Measurements from ENCODE around the gene ARL15.

ARL15 gene

GRCh38 chr5:54146390-54146789 is 164.0 kb downstream of the ARL15 start:
- DNase-seq, result no peak

GRCh38 chr5:54140247-54140840 is 170.0 kb downstream of the ARL15 start:
- DNase-seq, result no peak

- no peak for DNase-seq
Observed at GRCh38 chr5:54136516-54137440, 173.6 kb downstream of the ARL15 start.

- DNase-seq, result peak; percentile 32
Observed at GRCh38 chr5:54135042-54135441, 175.3 kb downstream of the ARL15 start.

- DNase-seq, result no peak
Observed at GRCh38 chr5:54133917-54134316, 176.5 kb downstream of the ARL15 start.

- DNase-seq, result no peak
Observed at GRCh38 chr5:54120473-54120872, 189.9 kb downstream of the ARL15 start.

- DNase-seq, result no peak
Observed at GRCh38 chr5:54117957-54118356, 192.4 kb downstream of the ARL15 start.

- peak; percentile 29 for DNase-seq
Observed at GRCh38 chr5:54115735-54116403, 194.5 kb downstream of the ARL15 start.

- DNase-seq, result no peak
Observed at GRCh38 chr5:54113060-54113459, 197.3 kb downstream of the ARL15 start.

GRCh38 chr5:54109626-54110330 is 200.6 kb downstream of the ARL15 start:
- no peak for DNase-seq

- no peak for DNase-seq
Observed at GRCh38 chr5:54108136-54108535, 202.2 kb downstream of the ARL15 start.

- no peak for DNase-seq
Observed at GRCh38 chr5:54103871-54104270, 206.5 kb downstream of the ARL15 start.

GRCh38 chr5:54098267-54098666 is 212.1 kb downstream of the ARL15 start:
- DNase-seq, result no peak

GRCh38 chr5:54095969-54096368 is 214.4 kb downstream of the ARL15 start:
- no peak for DNase-seq

- no peak for DNase-seq
Observed at GRCh38 chr5:54094706-54095105, 215.7 kb downstream of the ARL15 start.

- DNase-seq, result no peak
Observed at GRCh38 chr5:54093861-54094260, 216.5 kb downstream of the ARL15 start.

- DNase-seq, result no peak
Observed at GRCh38 chr5:54093081-54093492, 217.3 kb downstream of the ARL15 start.

GRCh38 chr5:54091307-54092130 is 218.9 kb downstream of the ARL15 start:
- peak; percentile 52 for DNase-seq

GRCh38 chr5:54090495-54091120 is 219.8 kb downstream of the ARL15 start:
- peak; percentile 7 for DNase-seq

GRCh38 chr5:54088081-54088480 is 222.3 kb downstream of the ARL15 start:
- no peak for DNase-seq

GRCh38 chr5:54087436-54087835 is 222.9 kb downstream of the ARL15 start:
- DNase-seq, result peak; percentile 25

GRCh38 chr5:54086191-54086590 is 224.2 kb downstream of the ARL15 start:
- DNase-seq, result no peak

Measured in NCI-H226 (cell line).